ENCODE data around the gene SORCS2.

The SORCS2 gene

GRCh38 chr4:7660176-7661039, 468.1 kb downstream of the SORCS2 start:
- Histone ChIP-seq H3K27me3 (ENCODE audit: control insufficient read depth, insufficient read depth, low read length) (no peaks in the 10 kb centered on the region), H3K4me1 (ENCODE audit: control insufficient read depth, insufficient read depth, low read length) (peaks cover 3% of the 10 kb centered on the region; the same call in 1 of the 2 replicates), H3K27ac (ENCODE audit: low read depth, low read length) (no peak overlapping the region), H3K9me3 (ENCODE audit: control insufficient read depth, insufficient read depth, low read length) (no peaks in the 10 kb centered on the region), H3K9ac (ENCODE audit: low read depth, low read length) (no peak overlapping the region), H3K4me3 (ENCODE audit: low read depth, low read length) (no peak overlapping the region), H3K36me3 (ENCODE audit: control insufficient read depth, insufficient read depth, low read length) (no peaks in the 10 kb centered on the region)

GRCh38 chr4:7661066-7661748, 468.9 kb downstream of the SORCS2 start:
- Histone ChIP-seq H3K4me3 (ENCODE audit: low read depth, low read length) (no peak overlapping the region), H3K27ac (ENCODE audit: low read depth, low read length) (no peak overlapping the region), H3K27me3 (ENCODE audit: control insufficient read depth, insufficient read depth, low read length) (no peaks in the 10 kb centered on the region), H3K4me1 (ENCODE audit: control insufficient read depth, insufficient read depth, low read length) (peaks cover 3% of the 10 kb centered on the region; the same call in 1 of the 2 replicates), H3K9me3 (ENCODE audit: control insufficient read depth, insufficient read depth, low read length) (no peaks in the 10 kb centered on the region), H3K9ac (ENCODE audit: low read depth, low read length) (no peak overlapping the region), H3K36me3 (ENCODE audit: control insufficient read depth, insufficient read depth, low read length) (no peaks in the 10 kb centered on the region)

GRCh38 chr4:7661846-7662506, 469.6 kb downstream of the SORCS2 start:
- no peaks in the 10 kb centered on the region for H3K36me3 ChIP-seq (ENCODE audit: control insufficient read depth, insufficient read depth, low read length)
- H3K27me3 ChIP-seq (ENCODE audit: control insufficient read depth, insufficient read depth, low read length) = no peaks in the 10 kb centered on the region

GRCh38 chr4:7662507-7662846, 470.1 kb downstream of the SORCS2 start:
- Histone ChIP-seq H3K27ac (ENCODE audit: low read depth, low read length) (no peak overlapping the region), H3K9me3 (ENCODE audit: control insufficient read depth, insufficient read depth, low read length) (no peaks in the 10 kb centered on the region), H3K4me3 (ENCODE audit: low read depth, low read length) (no peak overlapping the region), H3K27me3 (ENCODE audit: control insufficient read depth, insufficient read depth, low read length) (no peaks in the 10 kb centered on the region), H3K4me1 (ENCODE audit: control insufficient read depth, insufficient read depth, low read length) (peaks cover 3% of the 10 kb centered on the region; the same call in 1 of the 2 replicates), H3K9ac (ENCODE audit: low read depth, low read length) (no peak overlapping the region), H3K36me3 (ENCODE audit: control insufficient read depth, insufficient read depth, low read length) (no peaks in the 10 kb centered on the region)

More at GRCh38 chr4:7661846-7662506, 469.6 kb downstream of the SORCS2 start:
- H3K9me3 ChIP-seq (ENCODE audit: control insufficient read depth, insufficient read depth, low read length) = no peaks in the 10 kb centered on the region
- no peak overlapping the region for H3K4me3 ChIP-seq (ENCODE audit: low read depth, low read length)
- no peak overlapping the region for H3K27ac ChIP-seq (ENCODE audit: low read depth, low read length)
- peaks cover 3% of the 10 kb centered on the region; the same call in 1 of the 2 replicates for H3K4me1 ChIP-seq (ENCODE audit: control insufficient read depth, insufficient read depth, low read length)
- H3K9ac ChIP-seq (ENCODE audit: low read depth, low read length) = no peak overlapping the region

- Histone ChIP-seq H3K4me1 (ENCODE audit: control insufficient read depth, insufficient read depth, low read length) (peaks cover 3% of the 10 kb centered on the region; the same call in 1 of the 2 replicates), H3K36me3 (ENCODE audit: control insufficient read depth, insufficient read depth, low read length) (no peaks in the 10 kb centered on the region), H3K9ac (ENCODE audit: low read depth, low read length) (no peak overlapping the region), H3K4me3 (ENCODE audit: low read depth, low read length) (no peak overlapping the region), H3K9me3 (ENCODE audit: control insufficient read depth, insufficient read depth, low read length) (no peaks in the 10 kb centered on the region), H3K27me3 (ENCODE audit: control insufficient read depth, insufficient read depth, low read length) (no peaks in the 10 kb centered on the region), H3K27ac (ENCODE audit: low read depth, low read length) (no peak overlapping the region)
Measured at GRCh38 chr4:7663075-7663541, 470.8 kb downstream of the SORCS2 start.

GRCh38 chr4:7664106-7664505, 471.8 kb downstream of the SORCS2 start:
- Histone ChIP-seq H3K9ac (ENCODE audit: low read depth, low read length) (no peak overlapping the region), H3K4me3 (ENCODE audit: low read depth, low read length) (no peak overlapping the region), H3K27me3 (ENCODE audit: control insufficient read depth, insufficient read depth, low read length) (no peaks in the 10 kb centered on the region), H3K4me1 (ENCODE audit: control insufficient read depth, insufficient read depth, low read length) (peaks cover 3% of the 10 kb centered on the region; the same call in 1 of the 2 replicates), H3K27ac (ENCODE audit: low read depth, low read length) (no peak overlapping the region), H3K9me3 (ENCODE audit: control insufficient read depth, insufficient read depth, low read length) (no peaks in the 10 kb centered on the region), H3K36me3 (ENCODE audit: control insufficient read depth, insufficient read depth, low read length) (no peaks in the 10 kb centered on the region)

- no peak overlapping the region for H3K9ac ChIP-seq (ENCODE audit: low read depth, low read length)
- H3K27ac ChIP-seq (ENCODE audit: low read depth, low read length) = no peak overlapping the region
- peaks cover 3% of the 10 kb centered on the region; the same call in 1 of the 2 replicates for H3K4me1 ChIP-seq (ENCODE audit: control insufficient read depth, insufficient read depth, low read length)
- H3K36me3 ChIP-seq (ENCODE audit: control insufficient read depth, insufficient read depth, low read length) = no peaks in the 10 kb centered on the region
- H3K27me3 ChIP-seq (ENCODE audit: control insufficient read depth, insufficient read depth, low read length) = no peaks in the 10 kb centered on the region
- no peaks in the 10 kb centered on the region for H3K9me3 ChIP-seq (ENCODE audit: control insufficient read depth, insufficient read depth, low read length)
- no peak overlapping the region for H3K4me3 ChIP-seq (ENCODE audit: low read depth, low read length)
Measured at GRCh38 chr4:7665321-7665720, 473.0 kb downstream of the SORCS2 start.

GRCh38 chr4:7666011-7666410, 473.7 kb downstream of the SORCS2 start:
- Histone ChIP-seq H3K4me1 (ENCODE audit: control insufficient read depth, insufficient read depth, low read length) (peaks cover 3% of the 10 kb centered on the region; the same call in 1 of the 2 replicates), H3K36me3 (ENCODE audit: control insufficient read depth, insufficient read depth, low read length) (no peaks in the 10 kb centered on the region), H3K9me3 (ENCODE audit: control insufficient read depth, insufficient read depth, low read length) (no peaks in the 10 kb centered on the region), H3K4me3 (ENCODE audit: low read depth, low read length) (no peak overlapping the region), H3K27me3 (ENCODE audit: control insufficient read depth, insufficient read depth, low read length) (no peaks in the 10 kb centered on the region), H3K9ac (ENCODE audit: low read depth, low read length) (no peak overlapping the region), H3K27ac (ENCODE audit: low read depth, low read length) (no peak overlapping the region)

- no peak overlapping the region for H3K9ac ChIP-seq (ENCODE audit: low read depth, low read length)
- H3K27me3 ChIP-seq (ENCODE audit: control insufficient read depth, insufficient read depth, low read length) = no peaks in the 10 kb centered on the region
- H3K36me3 ChIP-seq (ENCODE audit: control insufficient read depth, insufficient read depth, low read length) = no peaks in the 10 kb centered on the region
- H3K4me3 ChIP-seq (ENCODE audit: low read depth, low read length) = no peak overlapping the region
- no peak overlapping the region for H3K27ac ChIP-seq (ENCODE audit: low read depth, low read length)
- no peaks in the 10 kb centered on the region for H3K9me3 ChIP-seq (ENCODE audit: control insufficient read depth, insufficient read depth, low read length)
- H3K4me1 ChIP-seq (ENCODE audit: control insufficient read depth, insufficient read depth, low read length) = peaks cover 3% of the 10 kb centered on the region; the same call in 1 of the 2 replicates
Measured at GRCh38 chr4:7666744-7667143, 474.4 kb downstream of the SORCS2 start.

- Histone ChIP-seq H3K4me1 (ENCODE audit: control insufficient read depth, insufficient read depth, low read length) (no peaks in the 10 kb centered on the region; the same call in 1 of the 2 replicates), H3K4me3 (ENCODE audit: low read depth, low read length) (no peak overlapping the region), H3K9me3 (ENCODE audit: control insufficient read depth, insufficient read depth, low read length) (no peaks in the 10 kb centered on the region), H3K9ac (ENCODE audit: low read depth, low read length) (no peak overlapping the region), H3K27ac (ENCODE audit: low read depth, low read length) (no peak overlapping the region), H3K36me3 (ENCODE audit: control insufficient read depth, insufficient read depth, low read length) (no peaks in the 10 kb centered on the region), H3K27me3 (ENCODE audit: control insufficient read depth, insufficient read depth, low read length) (no peaks in the 10 kb centered on the region)
Measured at GRCh38 chr4:7668271-7668670, 475.9 kb downstream of the SORCS2 start.

Data from HUES48 (cell line).